ENCODE results near the gene KCNQ1.

Gene KCNQ1

GRCh38 chr11:2760196-2760871 lies 315.5 kb downstream of the KCNQ1 start:
- DNase-seq, result no peak

- peak; percentile 8 for DNase-seq
Measured at GRCh38 chr11:2761131-2762030, 316.6 kb downstream of the KCNQ1 start.

- no peak for DNase-seq
Measured at GRCh38 chr11:2762031-2762380, 317.2 kb downstream of the KCNQ1 start.

GRCh38 chr11:2762451-2762850 lies 317.6 kb downstream of the KCNQ1 start:
- peak; percentile 13 for DNase-seq

DNA sequence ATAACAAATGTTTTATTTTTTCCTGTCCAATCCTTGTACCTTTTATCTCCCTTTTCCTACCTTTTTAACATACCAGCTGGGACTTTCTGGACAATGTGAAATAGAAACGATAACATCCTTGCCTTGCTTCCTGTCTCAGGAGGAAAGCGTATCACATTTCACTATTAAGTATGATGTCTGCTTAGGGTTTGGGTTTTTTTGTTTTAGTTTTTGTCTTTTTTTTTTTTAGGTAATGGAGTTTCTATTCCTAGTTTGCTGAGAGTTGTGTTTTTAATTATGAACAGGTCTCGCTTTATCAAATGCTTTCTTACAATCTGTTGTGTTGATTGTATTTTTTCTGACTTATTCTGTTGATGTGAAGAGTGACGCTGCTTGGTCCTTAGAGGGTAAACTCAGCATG lies 319.2 kb downstream of the KCNQ1 start:
- DNase-seq, result no peak

- DNase-seq, result no peak
Measured at GRCh38 chr11:2765491-2765890, 320.7 kb downstream of the KCNQ1 start.

GRCh38 chr11:2766166-2766565 lies 321.4 kb downstream of the KCNQ1 start:
- no peak for DNase-seq

DNA sequence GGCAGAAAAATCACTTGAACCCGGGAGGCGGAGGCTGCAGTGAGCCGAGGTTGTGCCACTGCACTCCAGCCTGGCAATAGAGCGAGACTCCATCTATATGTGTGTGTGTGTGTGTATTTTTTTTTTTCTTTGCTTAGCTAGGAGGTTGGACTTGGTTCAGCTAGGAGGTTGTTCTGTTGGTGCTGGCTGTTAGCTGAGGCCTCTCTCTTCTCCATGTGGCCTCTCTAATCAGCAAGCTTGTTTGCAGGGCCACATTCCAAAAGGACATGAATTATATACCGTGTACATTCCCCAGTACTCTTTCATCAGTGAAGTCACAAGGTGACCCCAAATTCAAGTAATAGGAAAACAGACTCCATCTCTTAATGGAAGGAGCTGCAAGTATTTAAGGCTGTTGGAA lies 322.3 kb downstream of the KCNQ1 start:
- no peak for DNase-seq

GRCh38 chr11:2767801-2768200 lies 323.0 kb downstream of the KCNQ1 start:
- peak; percentile 11 for DNase-seq

DNA sequence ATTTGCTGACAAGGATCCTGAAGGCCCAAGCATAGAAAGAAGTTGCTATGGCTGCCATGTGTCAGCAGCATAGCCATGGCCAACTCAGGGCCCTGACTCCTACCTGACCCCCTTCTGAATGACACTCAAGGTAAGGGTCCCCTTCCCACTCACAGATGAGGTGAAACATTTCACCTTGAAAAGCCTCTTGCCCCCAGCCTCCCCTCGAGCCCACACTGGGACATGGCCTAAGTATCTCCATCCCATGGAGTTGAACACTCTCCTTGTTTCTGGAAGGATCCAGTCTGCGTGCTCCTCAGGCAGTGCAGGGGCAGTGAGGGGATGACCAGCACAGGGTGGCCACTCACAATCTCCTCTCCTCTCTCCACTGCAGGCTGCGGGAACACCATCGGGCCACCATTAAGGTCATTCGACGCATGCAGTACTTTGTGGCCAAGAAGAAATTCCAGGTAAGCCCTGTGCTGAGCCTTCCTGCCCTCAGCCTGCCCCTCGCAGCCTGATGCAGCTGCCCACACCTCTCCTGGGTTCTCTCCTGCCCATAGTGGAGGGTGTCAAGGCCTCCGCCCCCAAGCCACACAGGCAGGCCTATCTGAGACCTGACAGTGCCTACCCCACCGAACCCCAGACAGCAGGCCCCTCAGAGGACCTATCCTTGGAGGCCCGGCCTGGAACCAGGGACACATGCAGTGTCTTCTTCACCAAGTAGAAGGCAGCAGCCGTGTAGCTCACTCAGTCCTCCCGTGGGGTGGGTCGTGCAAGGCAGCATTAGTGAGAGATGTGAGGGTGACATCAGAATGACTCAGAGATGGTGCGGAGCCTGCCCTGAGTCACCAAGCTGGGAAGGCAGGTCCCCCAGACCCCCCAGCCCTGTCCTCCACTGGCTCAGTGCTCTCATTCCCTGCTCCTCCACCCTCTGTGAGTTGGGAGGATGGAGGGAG lies 323.9 kb downstream of the KCNQ1 start:
- DNase-seq, result peak; percentile 58

GRCh38 chr11:2769409-2770095 lies 324.7 kb downstream of the KCNQ1 start:
- DNase-seq, result peak; percentile 14

- peak; percentile 18 for DNase-seq
Measured at GRCh38 chr11:2770096-2770751, 325.4 kb downstream of the KCNQ1 start.

- DNase-seq, result peak; percentile 14
Measured at GRCh38 chr11:2770761-2771301, 326.0 kb downstream of the KCNQ1 start.

DNA sequence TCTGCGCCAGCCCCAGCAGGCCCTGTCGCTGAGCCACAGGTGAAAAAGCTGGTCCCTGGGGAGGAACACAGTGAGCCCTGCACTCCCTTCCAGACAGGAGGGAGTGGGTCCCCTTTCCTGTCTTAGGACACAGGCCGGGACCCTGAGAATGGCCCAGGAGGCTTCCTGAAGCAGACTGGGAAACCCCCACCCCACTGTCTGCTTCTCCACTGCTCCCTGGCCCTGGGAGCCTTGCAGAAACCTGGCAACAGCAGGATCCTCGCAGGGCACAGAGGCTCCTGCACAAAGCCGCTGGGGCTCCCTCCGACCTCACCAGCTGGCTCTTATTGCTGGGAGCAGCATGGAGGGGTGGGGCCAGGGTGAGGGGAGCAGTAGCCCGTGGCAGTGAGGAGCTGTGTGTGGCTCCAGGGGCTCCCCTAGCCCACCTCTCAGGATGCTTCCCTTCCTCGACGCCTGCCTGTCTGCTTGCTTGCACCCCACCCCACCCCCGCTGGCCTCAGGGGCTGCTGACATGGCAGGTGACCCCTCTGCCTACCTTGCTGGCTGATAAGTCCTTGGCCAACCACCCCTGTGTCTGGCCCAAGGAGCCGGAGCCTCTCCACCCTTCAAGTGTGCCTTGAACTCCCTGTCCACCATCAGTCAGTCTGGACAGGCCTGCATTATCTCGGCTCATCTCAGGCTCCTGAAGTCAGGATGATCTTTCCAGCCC lies 327.1 kb downstream of the KCNQ1 start:
- peak; percentile 10 for DNase-seq

DNA sequence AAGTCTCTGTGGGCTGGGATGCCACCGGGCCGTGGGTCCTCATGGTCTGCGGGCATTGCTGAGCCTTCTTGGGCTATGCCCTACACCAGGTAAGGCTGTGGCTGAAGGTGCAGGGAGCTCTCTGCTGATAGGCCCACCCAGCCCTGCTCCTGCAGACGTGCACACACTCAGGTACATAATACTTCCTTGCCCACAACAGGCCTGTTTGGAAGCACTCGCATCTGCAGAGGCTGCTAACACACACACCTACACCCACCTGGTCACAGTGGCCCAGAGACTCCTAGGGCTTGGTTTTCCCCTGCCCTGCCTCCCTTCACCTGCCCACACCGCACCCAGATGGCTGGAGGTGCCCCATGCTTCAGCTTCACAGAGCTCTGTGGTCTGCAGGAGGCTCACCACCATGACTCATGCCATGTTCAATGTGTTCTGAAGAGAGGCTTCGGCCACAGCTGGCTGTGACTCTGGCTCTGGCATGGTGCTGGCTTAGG lies 327.8 kb downstream of the KCNQ1 start:
- DNase-seq, result peak; percentile 64

GRCh38 chr11:2774173-2775082 lies 329.6 kb downstream of the KCNQ1 start:
- DNase-seq, result peak; percentile 15

GRCh38 chr11:2775083-2775625 lies 330.3 kb downstream of the KCNQ1 start:
- DNase-seq, result peak; percentile 21

- no peak for DNase-seq
Measured at GRCh38 chr11:2775626-2776350, 331.0 kb downstream of the KCNQ1 start.

Data from stimulated activated CD8-positive, alpha-beta memory T cell treated with anti-CD3 and anti-CD28 coated beads, Interleukin-4, amount 100 ng/mL, for 48 hours (primary cell).